HG02840 (cell line): ENCODE measurements around the gene METAP1D.
"Not testable (repeated sequence)": the region's sequence is repeated elsewhere in the genome, so short reads cannot be mapped to it uniquely, and the experiment has no call there.

ENCODE experiments used
- ATAC-seq: cut with Tn5 transposase; IDR thresholded peaks from one replicate; pipeline ENCODE4 v1.9.1; 2021; ENCODE audit warnings: mild to moderate bottlenecking, moderate library complexity, moderate number of reproducible peaks; ENCODE audit not compliant: unreplicated experiment, low FRiP score

METAP1D gene

DNA sequence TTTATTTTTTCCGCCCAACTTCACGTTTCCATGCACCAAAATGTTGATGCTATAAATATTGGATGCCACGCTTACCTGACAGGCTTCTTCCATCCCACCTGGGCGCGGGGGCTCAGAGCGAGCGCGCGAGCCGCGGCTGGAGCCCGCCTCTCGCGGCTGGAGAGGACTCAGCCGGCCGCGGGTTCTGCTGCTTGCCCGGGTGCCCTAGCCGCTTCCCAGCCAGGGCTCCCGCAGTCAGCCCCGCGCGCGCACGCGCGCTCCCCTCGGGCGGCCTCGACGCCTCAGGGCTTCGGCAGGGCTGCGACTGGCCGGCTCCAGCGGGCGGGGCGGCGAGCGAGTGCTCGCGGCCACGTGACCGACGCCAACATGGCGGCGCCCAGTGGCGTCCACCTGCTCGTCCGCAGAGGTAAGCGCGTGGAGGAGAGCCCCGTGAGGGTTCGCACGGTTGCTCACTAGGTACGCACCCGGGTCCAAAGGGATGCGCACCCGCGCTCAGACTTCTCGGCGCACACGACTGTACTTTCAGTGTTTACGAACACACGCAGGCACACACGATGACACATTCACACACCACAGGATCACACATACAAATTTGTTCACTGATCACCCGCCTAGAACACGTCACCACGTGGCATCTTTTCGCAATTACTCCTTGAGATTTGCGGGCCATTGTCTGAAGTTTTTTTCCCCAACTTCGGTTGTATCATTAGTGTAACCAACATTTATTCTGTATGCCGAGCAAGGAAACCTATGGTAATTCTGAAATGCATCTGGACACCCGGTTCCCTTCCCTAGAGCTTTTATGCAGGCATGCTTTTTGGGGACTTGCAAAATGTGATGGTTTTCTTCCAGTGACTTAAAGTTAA, at the start of gene METAP1D:
TSS of gene METAP1D (plus strand) at position 350 of the 866 bp plus-strand sequence. CDS start at position 367, 17 bp downstream.
- peak; percentile 94 for ATAC-seq

DNA sequence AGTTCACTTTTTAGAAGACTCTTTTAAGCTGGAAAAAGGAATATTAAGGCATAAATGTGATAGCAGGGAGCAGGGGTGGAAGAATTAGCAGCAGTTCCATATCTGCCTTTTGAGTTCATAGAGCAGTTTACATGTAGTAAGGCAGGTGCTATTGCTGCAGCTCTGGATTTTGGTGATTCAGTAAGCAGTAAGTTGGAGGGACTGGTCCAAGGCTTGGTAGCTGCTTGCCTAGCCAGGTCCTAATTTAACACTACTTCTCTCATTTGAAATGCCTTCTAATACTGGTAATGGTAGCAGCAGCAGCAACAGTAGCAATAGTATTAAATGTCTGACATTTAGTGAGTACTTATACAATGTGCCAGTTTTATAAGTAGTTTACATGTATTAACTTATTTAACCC, 47.5 kb upstream of the METAP1D start:
- no peak for ATAC-seq

DNA sequence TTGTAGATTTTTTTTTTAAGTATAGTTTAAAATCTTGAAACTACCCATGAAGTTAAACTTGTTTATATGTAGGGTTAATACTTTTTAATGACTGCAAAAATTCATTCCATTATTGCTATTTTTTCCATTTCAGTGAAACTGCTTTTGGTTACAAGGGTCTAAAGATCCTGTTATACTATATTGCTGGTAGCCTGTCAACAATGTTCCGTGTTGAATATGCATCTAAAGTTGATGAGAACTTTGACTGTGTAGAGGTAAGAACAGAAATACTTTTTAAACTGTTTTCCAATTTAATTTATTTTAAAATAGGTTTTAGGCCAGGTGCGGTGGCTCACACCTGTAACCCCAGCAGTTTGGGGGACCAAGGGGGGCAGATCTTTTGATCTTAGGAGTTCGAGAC, 47.0 kb upstream of the METAP1D start:
- no peak for ATAC-seq

DNA sequence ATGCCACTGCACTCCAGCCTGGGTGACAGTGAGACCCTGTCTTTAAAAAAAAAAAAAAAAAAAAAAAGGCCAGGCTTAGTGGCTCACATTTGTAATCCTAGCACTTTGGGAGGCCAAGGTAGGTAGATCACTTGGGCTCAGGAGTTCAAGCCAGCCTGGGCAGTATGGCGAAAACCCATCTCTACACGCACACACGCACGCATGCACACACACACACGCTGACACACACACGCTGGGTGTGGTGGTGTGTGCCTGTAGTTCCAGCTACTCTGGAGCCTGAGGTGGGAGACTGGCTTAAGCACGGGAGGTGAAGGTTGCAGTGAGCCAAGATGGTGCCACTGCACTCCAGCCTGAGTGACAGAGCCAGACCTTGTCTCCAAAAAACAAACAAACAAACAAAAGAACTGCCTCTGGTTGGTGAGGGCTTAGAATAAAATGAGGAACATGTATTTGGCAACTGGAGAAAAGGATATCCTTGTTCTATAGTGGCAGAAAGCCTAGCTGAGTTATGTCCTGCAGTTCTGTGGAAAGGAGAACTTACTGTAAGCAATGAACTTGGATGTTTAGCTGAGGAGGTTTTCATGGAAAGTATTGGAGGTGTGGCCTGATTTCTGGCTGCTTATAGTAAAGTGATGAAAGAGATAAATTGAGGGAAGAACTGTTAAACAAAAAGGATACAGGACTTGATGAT, 43.5 kb upstream of the METAP1D start:
- no peak for ATAC-seq

DNA sequence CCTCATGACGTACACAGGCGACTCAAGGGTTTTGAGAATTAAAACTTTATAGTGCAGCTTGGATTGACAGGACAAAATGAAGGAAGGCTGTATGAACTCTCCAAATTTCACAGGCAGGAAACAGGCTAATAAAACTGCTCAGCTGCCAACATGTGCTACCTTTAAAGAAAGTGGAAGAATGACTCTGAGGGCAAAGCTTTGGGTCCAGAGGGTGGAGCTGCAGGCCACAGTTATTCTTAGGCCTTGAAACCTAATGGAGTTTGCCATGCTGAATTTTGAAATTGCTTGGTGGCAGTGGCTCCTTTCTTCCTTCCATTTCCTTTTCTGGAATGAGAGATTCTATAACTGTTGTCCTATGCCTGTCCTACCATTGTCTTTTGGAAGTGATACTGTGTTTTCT, 42.7 kb upstream of the METAP1D start:
- ATAC-seq: no peak

DNA sequence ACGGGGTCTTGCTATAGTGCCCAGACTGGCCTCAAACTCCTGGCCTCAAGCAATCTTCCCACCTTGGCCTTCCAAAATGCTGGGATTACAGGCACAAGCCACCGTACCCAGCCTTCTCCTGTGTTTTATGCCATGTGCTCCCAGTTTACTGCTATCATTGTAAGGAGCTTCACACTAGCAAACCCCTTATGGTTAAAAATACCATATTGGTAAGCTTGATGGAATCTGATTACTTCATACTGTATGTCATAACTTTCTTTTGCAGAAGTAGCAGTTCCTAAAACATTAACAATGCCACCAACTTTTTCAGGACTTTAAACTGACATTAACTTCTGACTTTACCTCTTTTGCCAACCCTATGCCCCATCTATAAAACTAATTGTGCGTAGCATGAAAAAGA, 41.3 kb upstream of the METAP1D start:
- no peak for ATAC-seq

DNA sequence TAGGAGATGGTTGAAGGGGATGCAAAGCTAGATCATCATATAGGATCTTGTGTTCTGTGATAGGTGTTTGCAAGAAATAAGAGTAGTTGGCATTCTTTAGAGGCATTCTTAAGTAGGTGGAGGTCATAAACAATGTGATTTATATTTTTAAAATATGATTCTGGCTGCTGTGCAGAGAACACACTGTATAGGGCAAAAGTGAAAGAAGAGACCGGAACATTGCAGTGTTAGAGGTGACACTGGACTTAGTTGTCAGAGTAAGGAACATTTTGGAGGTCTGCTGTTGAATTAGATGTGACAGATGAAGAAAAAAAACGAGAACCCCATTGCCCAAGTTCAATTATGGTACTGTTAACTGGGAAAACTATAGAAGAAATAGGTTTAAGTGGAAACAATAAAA, 39.8 kb upstream of the METAP1D start:
- no peak for ATAC-seq

DNA sequence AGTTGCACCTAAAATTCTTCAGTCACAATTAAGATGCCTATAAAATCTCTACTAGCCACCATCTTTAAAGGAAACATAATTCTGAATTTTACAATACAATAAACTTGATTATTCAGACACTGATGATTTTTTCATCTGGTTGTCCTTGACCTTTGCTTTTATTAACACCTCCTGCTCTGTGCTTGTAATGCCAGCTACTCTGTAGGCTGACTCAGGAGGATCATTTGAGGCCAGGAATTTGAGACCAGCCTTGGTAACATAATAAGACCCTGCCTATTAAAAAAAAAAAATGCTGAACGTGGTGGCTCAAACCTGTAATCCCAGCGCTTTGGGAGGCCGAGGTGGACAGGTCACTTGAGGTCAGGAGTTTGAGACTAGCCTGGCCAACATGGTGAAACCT, 39.2 kb upstream of the METAP1D start:
- no peak for ATAC-seq

DNA sequence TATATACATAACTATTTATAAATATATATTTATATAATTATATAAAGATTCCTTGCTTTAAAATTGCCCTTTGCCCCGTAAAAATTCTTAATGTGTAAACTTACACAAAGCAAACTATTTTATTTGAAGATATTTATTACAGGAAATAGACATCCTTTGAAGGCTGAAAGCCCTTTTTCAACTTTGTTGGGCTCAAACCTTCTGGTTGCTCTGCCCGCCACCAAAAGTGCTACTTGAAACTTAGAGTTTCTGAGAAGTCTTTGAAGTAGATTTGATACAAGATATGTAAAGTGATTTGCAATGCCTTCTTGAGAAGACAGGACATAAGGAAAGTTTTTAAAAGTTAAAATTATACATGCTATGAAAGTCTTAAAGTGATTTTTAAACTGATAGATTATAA, 36.6 kb upstream of the METAP1D start:
- no peak for ATAC-seq

DNA sequence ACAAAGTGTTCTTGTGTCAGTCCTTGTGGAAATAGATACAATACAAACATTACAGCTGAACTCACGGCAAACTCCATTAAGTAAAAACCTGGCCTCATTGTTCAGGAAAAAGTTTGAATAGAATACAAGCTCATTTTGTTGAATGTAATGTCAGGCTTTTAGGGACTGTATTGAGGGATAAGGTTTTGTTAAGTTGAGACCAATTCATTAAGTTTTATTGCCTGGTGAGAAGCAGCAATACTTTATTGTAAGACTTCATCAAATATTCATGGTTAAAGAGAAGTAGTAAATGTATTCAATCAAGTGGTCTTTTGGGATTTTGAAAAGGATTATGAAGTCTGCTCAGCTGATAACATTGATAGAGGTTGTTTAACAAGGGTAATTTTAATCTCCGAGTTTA, 35.4 kb upstream of the METAP1D start:
- ATAC-seq: no peak

DNA sequence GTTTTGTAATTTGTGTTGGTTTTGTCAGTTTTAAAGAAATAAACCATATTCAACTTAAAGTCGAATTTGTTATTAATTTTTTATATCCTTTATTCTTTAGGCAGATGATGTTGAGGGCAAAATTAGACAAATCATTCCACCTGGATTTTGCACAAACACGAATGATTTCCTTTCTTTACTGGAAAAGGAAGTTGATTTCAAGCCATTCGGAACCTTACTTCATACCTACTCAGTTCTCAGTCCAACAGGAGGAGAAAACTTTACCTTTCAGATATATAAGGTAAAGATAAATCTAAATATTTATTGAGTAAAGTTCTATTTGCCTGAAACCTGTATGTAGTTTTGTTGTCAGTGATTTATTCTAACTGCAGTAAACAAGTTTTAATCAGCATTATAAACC, 34.5 kb upstream of the METAP1D start:
- ATAC-seq: no peak

DNA sequence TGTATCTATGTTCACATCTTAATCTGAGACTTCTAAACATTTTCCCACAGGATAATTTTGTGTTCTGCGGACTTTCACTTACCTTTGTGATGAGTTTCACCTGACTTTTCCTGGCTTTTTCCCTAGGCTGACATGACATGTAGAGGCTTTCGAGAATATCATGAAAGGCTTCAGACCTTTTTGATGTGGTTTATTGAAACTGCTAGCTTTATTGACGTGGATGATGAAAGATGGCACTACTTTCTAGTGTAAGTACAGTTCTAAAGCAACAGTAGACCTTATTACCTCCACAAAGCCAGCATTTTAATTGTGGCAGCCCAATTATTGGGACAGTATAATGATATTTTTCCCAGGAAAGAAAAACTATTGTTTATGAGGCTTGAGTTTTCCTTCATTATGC, 34.1 kb upstream of the METAP1D start:
- ATAC-seq: no peak

DNA sequence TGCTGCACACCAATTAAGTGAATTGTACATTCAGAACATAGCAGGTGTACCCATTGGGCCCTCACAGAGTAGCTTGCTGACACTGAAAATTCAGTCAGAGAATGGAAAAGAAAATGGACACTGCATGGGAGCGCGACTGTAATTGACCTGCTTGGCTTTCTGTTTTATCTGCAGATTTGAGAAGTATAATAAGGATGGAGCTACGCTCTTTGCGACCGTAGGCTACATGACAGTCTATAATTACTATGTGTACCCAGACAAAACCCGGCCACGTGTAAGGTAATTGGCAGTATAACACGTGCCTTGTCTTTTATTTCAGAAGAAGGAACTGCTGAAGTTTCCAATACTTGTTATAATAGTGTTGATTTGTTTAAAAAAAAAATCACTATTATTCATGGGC, 33.5 kb upstream of the METAP1D start:
- ATAC-seq: no peak

DNA sequence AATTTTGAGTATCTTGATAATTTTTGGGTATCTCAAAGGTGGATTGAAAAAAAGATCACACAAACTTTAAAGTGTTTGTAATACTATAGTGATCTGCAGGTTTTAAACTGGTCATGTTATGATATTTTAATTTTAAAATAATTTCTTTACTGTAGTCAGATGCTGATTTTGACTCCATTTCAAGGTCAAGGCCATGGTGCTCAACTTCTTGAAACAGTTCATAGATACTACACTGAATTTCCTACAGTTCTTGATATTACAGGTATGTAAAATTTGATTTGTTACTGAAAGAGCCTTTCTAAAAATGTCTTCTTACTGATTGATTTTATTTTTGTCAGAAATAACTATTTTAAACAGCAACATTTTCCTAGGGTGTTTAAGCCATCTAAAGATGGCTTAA, 33.1 kb upstream of the METAP1D start:
- ATAC-seq: no peak

DNA sequence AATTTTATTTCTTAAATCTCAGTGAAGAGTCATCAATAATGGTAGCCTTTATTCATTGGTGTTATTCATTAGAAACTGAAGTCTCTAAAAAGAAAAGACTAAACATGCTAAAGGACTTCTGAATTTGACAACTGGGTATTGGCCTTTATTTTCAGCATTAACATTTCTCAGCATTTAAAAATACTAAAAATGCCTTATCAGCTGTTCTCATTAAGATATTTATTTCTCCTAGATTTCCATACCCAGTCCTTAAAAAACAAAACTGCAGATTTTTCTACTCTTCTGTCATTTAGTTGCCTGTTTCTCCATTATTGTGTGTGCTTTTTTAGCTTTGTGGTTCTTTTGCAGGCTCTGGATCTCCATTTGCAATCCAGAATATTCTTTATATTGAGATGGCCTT, 31.2 kb upstream of the METAP1D start:
- no peak for ATAC-seq

DNA sequence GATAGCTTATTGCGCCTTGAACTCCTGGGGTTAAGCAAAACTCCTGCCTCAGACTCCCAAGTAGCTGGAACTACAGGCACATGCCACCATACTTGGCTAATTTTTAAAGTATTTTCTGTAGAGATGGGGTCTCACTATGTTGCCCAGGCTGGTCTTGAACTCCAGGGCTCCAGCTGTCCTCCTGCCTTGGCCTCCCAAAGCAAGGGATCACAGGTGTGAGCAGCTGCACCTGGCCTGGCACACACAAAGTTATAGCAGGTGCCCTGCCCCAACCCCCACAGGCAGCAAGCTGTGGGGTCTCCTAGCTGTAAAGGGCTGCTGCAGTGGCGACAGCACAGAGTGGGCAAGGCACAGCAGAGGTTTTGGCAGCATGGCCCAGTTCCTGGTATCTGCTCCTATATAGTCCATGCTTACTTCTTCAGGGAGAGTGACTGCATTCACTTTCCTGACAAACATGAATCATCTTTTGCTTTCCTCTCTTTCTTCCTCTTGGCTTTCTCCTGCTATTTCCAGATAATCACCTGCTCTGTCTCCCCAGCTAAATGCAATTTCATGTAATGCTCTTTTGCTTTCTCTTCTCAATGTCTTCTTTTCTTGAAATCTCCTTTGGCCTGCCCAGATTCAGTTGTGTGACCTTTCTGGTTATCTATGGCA, 27.3 kb upstream of the METAP1D start:
- no peak for ATAC-seq

DNA sequence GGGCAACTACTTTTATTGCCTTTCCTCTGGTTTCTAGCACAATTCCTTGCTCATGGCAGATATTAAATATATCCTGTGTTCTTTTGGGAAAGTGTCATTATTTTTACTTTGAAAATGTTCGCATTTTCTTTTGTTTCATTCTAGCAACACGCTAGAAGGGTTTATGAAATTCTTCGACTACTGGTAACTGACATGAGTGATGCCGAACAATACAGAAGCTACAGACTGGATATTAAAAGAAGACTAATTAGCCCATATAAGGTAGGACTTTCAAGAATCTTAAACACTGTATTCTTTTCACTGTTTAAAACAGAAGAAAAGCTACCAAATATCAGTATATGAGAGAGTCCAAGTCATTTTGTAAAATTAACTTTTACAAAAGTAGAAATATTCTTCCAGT, 20.6 kb upstream of the METAP1D start:
- ATAC-seq: no peak

DNA sequence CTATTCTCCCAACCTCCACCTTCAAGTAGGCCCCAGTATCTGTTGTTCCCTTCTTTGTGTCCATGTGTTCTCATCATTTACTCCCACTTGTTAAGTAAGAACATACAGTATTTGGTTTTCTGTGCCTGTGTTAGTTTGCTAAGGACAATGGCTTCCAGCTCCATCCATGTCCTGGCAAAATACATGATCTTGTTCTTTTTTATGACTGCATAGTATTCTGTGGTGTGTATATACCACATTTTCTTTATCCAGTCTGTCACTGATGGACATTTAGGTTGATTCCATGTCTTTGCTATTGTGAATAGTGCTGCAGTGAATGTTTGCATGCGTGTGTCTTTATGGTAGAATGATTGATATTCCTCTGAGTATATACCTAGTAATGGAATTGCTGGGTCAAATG, 15.8 kb upstream of the METAP1D start:
- ATAC-seq: not testable (repeated sequence)

DNA sequence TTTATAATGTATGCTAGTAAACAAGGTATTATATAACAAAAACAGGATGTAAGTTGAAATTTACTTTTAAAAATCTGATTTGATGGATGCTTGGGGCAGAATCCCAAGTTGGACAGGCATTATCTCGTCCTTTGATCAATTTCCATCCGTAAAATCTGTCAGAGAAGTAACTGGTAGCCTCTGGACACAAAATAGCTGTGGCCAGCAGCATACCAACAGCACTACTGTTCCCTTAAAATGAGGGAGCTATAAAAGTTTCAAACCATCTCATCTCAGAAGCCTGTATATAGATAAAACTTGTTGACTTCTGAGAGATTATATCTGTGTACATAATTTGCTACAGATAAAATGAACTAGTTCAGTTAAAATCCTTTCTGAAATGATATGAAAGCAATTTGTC, 14.7 kb upstream of the METAP1D start:
- no peak for ATAC-seq

DNA sequence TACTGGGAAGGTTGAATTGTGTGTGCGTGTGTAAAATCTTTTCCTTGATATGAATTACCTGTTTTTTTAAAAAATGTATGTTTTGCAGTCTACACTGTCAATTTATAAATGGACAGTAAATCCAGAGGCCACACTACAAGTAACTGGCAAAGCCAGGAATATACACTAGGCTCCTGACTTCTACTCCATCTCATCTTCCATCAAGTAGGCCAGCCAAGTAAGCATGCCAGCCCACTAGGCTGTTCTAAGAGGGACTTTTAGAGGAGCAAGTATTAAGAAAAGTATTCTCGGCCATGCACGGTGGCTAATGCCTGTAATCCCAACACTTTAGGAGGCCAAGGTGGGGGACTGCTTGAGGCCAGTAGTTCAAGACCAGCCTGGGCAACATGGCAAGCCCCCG, 13.0 kb upstream of the METAP1D start:
- ATAC-seq: no peak

DNA sequence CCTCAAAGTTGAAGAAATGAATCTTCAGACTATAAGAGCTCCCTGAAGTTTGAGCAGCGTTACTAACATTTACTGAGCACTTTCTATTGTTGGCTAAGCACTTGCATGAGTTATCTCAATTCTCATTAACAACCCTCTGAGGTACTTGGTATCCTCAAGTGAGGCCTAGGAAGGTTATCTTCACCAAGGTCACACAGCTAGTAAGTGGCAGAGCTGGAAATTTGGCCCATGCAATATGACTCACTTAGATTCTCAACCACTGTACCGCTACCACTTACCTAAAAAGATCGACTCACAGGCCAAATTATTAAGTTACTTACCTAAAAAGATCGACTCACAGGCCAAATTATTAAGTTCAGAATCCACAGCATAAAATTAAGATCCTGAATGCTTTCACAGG, 8.7 kb upstream of the METAP1D start:
- no peak for ATAC-seq

DNA sequence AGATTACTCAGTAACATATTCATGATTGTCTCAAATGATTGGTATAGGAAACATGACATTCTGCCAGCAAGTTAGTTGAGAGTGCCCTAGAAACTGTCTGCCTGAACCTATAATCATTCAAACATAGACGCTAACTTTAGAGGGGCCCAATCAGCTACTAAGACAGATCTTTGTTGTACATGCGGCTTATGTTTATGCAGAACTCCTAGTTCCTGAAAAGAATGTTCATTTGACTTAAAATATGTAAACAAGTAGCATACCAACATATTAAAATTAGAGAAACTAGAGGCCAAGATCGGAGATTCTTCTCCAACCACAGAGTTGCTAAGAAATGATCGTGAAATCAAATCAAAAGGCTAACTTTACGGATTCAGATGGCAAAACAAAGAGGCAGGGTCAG, 4.2 kb upstream of the METAP1D start:
- ATAC-seq: no peak
